ENCODE results near the gene WDR62. TPM values are rescaled to one million over a fixed set of nuclear protein-coding genes. Genes with fewer than 3 reads are reported as not detected.
"Not testable (repeated sequence)": the region's sequence is repeated elsewhere in the genome, so short reads cannot be mapped to it uniquely, and the experiment has no call there.

Gene WDR62
- total and polyA plus RNA-seq, 2 of the 8 experiments (the other 6 are each of a cell fraction or from before 2014, with no cell fraction given), result 28.2 to 39.5 TPM

DNA sequence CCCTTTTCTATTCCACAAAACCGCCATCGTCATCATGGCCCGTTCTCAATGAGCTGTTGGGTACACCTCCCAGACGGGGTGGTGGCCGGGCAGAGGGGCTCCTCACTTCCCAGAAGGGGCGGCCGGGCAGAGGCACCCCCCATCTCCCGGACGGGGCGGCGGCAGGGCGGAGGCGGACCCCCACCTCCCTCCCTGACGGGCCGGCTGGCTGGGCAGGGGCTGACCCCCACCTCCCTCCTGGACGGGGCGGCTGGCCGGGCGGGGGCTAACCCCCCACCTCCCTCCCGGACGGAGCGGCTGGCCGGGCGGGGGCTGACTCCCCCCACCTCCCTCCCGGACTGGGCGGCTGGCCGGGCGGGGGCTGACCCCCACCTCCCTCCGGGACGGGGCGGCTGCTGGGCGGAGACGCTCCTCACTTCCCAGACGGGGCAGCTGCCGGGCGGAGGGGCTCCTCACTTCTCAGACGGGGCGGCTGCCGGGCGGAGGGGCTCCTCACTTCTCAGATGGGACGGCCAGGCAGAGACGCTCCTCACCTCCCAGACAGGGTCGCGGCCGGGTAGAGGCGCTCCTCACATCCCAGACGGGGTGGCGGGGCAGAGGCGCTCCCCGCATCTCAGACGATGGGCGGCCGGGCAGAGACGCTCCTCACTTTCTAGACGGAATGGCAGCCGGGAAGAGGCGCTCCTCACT is 14.3 kb downstream of the WDR62 start:
- peaks cover 23 to 73% (median 52%) of the 10 kb centered on the region in 4 experiments for H3K36me3 ChIP-seq (ENCODE audit: control insufficient read depth in 2 of 4, insufficient read depth in 4 of 4, low read length in 3 of 4)
- H3K4me2 ChIP-seq (ENCODE audit: insufficient read depth in 1 of 2, low read depth in 2 of 2, low read length in 2 of 2); H4K5ac ChIP-seq (ENCODE audit: insufficient read length, low read depth, low read length); H2BK120ac ChIP-seq (replicated peaks; ENCODE audit: low read depth, low read length); POLR2A ChIA-PET (ENCODE audit: partially characterized antibody); H3K79me2 ChIP-seq (ENCODE audit: control insufficient read depth in 1 of 2, insufficient read depth in 2 of 2, low read length in 2 of 2); H3K14ac ChIP-seq (ENCODE audit: insufficient read length); DNase-seq (ENCODE audit: low read depth in 1 of 2, low spot score in 2 of 2); H3K56ac ChIP-seq (replicated peaks; ENCODE audit: insufficient read length, low read depth, low read length); H2BK20ac ChIP-seq (ENCODE audit: low read length); H3K4me1 ChIP-seq (replicated peaks in 1 of 4; ENCODE audit: control insufficient read depth in 3 of 4, insufficient read depth in 4 of 4, low read length in 3 of 4); H3K23ac ChIP-seq (ENCODE audit: insufficient read length); H3K9me3 ChIP-seq (ENCODE audit: insufficient read depth in 2 of 2, low read depth in 1 of 2, low read length in 1 of 2); H4K8ac ChIP-seq (ENCODE audit: extremely low read depth, insufficient read depth, low read length); H2BK5ac ChIP-seq (ENCODE audit: low read depth, low read length); H2BK15ac ChIP-seq (ENCODE audit: low read length); H3K27me3 ChIP-seq (replicated peaks in 1 of 4; ENCODE audit: control insufficient read depth in 3 of 4, extremely low read depth in 1 of 4, insufficient read depth in 3 of 4, low read length in 3 of 4); H3K79me1 ChIP-seq (ENCODE audit: low read depth, low read length); H2AK5ac ChIP-seq (ENCODE audit: low read depth, low read length); H3K4me3 ChIP-seq (ENCODE audit: extremely low read depth in 1 of 4, insufficient read depth in 2 of 4, low read depth in 3 of 4, low read length in 4 of 4); H3K23me2 ChIP-seq (ENCODE audit: low read depth, low read length); H3K18ac ChIP-seq (ENCODE audit: extremely low read depth, low read length); H2BK12ac ChIP-seq (ENCODE audit: low read depth, low read length); H4K91ac ChIP-seq (replicated peaks; ENCODE audit: insufficient read length, low read length); FAIRE-seq; CTCF ChIA-PET (ENCODE audit: partially characterized antibody); H3K9ac ChIP-seq (replicated peaks in 1 of 4; ENCODE audit: extremely low read depth in 1 of 4, low read depth in 3 of 4, low read length in 3 of 4); H3K27ac ChIP-seq (ENCODE audit: low read depth, low read length); H2AFZ ChIP-seq (ENCODE audit: low read length); H3K4ac ChIP-seq (replicated peaks; ENCODE audit: insufficient read length, low read depth, low read length): not testable (repeated sequence)
- 97% methylated on average over 11 of the region's 57 CpGs; no CpG with 5 or more reads in 1 of the 2 experiments for WGBS, 2 experiments (ENCODE audit: extremely low coverage in 1 of 2, insufficient coverage in 1 of 2, insufficient read length in 1 of 2, insufficient replicate concordance in 2 of 2, low coverage in 1 of 2, low lambda C conversion rate in 2 of 2, missing lambda C conversion rate in 1 of 2)
- H4K20me1 ChIP-seq (replicated peaks in 1 of 2; ENCODE audit: control insufficient read depth in 1 of 2, insufficient read depth in 2 of 2, low read length in 2 of 2), result peaks cover 6 to 20% of the 10 kb centered on the region in 2 experiments
